Erythroblast (primary cell): ENCODE data around the gene HTRA2.

ENCODE experiments used
- DNase-seq, 2 experiments: peaks; one replicate each; lab custom pipeline; 2025; lab: John Stamatoyannopoulos, UW
- GATA1 ChIP-seq: IDR thresholded peaks from 2 replicates; pipeline ENCODE4 v1.6.1; 2011; ENCODE audit warnings: low read depth, mild to moderate bottlenecking, control low read depth, low read length, moderate library complexity
- POLR2A ChIP-seq: IDR thresholded peaks from 2 replicates; pipeline ENCODE4 v1.6.1; 2011; ENCODE audit warnings: mild to moderate bottlenecking, low read length

HTRA2 gene

GRCh38 chr2:74562126-74562775, 32.5 kb downstream of the HTRA2 start:
- DNase-seq: no peak
- TF ChIP-seq POLR2A (no peak), GATA1 (no peak)

GRCh38 chr2:74564222-74564621, 34.5 kb downstream of the HTRA2 start:
- DNase-seq: no peak
- TF ChIP-seq POLR2A: no peak
- no peak for TF ChIP-seq GATA1

GRCh38 chr2:74566076-74566753, 36.5 kb downstream of the HTRA2 start:
- TF ChIP-seq GATA1: no peak
- DNase-seq: no peak

GRCh38 chr2:74566754-74567085, 37.0 kb downstream of the HTRA2 start:
- TF ChIP-seq GATA1: no peak
- TF ChIP-seq POLR2A: no peak
- no peak for DNase-seq

DNA sequence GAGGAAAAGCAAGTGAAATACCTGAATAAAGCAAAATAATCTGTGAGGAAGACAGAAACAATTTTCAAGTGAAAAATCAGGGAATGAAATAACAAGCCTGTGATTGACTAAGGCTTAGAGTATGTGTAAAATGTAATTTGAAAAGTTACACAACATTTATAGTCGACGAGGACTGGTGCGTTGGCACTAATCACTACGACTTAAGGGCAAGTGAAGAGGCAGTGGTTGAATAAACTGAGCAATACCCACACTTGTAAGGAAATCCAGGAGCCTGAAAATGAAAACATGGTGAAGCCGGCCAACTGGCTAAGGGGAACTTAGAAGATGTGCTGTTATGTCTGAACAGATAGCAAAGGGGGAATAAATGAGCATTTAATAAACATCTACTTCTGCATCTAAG, 38.1 kb downstream of the HTRA2 start:
- DNase-seq: no peak

DNA sequence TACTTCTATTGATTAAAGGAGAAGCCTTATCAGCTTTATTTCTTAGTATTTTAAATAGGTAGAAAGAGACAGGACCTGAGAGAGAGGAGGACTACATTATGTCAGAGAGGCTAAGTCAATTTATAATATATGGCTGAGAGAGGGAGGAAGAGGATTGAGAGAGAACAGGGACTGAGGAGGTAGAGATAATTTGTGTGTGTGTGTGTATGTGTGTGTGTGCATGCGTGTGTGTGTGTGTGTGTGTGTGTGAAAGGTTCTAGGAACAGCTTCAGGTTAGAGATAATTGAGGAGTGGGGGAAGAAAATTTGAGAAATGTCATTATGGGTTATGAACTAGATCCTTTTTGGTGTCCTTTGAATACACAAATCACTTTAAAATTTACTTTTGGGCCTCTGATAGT, 40.0 kb downstream of the HTRA2 start:
- TF ChIP-seq GATA1: no peak
- TF ChIP-seq POLR2A: no peak
- no peak for DNase-seq

More for the DNA sequence above, 38.1 kb downstream of the HTRA2 start:
- no peak for TF ChIP-seq GATA1

GRCh38 chr2:74571058-74571457, 41.3 kb downstream of the HTRA2 start:
- no peak for TF ChIP-seq GATA1
- TF ChIP-seq POLR2A: no peak
- no peak for DNase-seq

GRCh38 chr2:74572178-74572925, 42.6 kb downstream of the HTRA2 start:
- no peak for DNase-seq
- TF ChIP-seq POLR2A (no peak), GATA1 (no peak)

- DNase-seq: peak; percentile 10 to 23
These were observed 44.2 kb downstream of the HTRA2 start for GRCh38 chr2:74573747-74574562.

GRCh38 chr2:74575320-74575719, 45.6 kb downstream of the HTRA2 start:
- no peak for DNase-seq
- TF ChIP-seq GATA1 (no peak), POLR2A (no peak)

More at GRCh38 chr2:74573747-74574562, 44.2 kb downstream of the HTRA2 start:
- no peak for TF ChIP-seq POLR2A
- TF ChIP-seq GATA1: no peak

- no peak for DNase-seq
- no peak for TF ChIP-seq GATA1
- no peak for TF ChIP-seq POLR2A
These were observed 46.6 kb downstream of the HTRA2 start for GRCh38 chr2:74576211-74576862.

- DNase-seq: no peak
- TF ChIP-seq GATA1 (no peak), POLR2A (no peak)
These were observed 47.1 kb downstream of the HTRA2 start for GRCh38 chr2:74576863-74577229.

- TF ChIP-seq GATA1 (no peak), POLR2A (no peak)
- no peak for DNase-seq
These were observed 47.7 kb downstream of the HTRA2 start for GRCh38 chr2:74577448-74577847.
